CD4-positive, alpha-beta T cell (primary cell): Measurements from ENCODE around the gene EPSTI1. TPM values are rescaled to one million over a fixed set of nuclear protein-coding genes. Genes with fewer than 3 reads are reported as not detected.
A peak's percentile ranks its signal among the peaks of the same experiment; 100 is the strongest.

ENCODE experiments used
- ATAC-seq: fragments of 200-7000 bp; cut with Tn5 transposase; one replicate; pipeline ENCODE4 v1.10.0; 2022; ENCODE audit warnings: mild to moderate bottlenecking; ENCODE audit not compliant: poor library complexity
- CTCF ChIA-PET: fragments of 350-600 bp; sonication (Branson Sonifier 250); formaldehyde crosslinking; loops from one replicate; lab custom pipeline; 2021; ENCODE audit warnings: antibody characterized with exemption, inconsistent platforms; lab: Charles Lee
- POLR2A ChIA-PET: fragments of 350-600 bp; sonication (Branson Sonifier 250); formaldehyde crosslinking; loops from one replicate; lab custom pipeline; 2021; ENCODE audit warnings: antibody characterized with exemption, inconsistent platforms; lab: Charles Lee
- DNase-seq, 14 experiments: peaks; one replicate each; pipeline ENCODE4 v3.0.0-alpha.2; 2013 to 2020; ENCODE audit warnings: mixed read lengths in 2 of 14
- H3K27ac ChIP-seq, 2 donors: one replicate each; pipeline versions ENCODE4 v1.5.1 to v1.7.0; 2013; ENCODE audit warnings: low read length in 2 of 2, low read depth in 1 of 2, mild to moderate bottlenecking in 1 of 2
- H3K27me3 ChIP-seq, 2 experiments: 1 replicate in 1 of 2; 2 replicates in 1 of 2; pipeline versions ENCODE4 v1.6.1 to v1.7.0; 2013; ENCODE audit warnings: low read length in 2 of 2, control low read depth in 1 of 2, mild to moderate bottlenecking in 1 of 2, moderate library complexity in 1 of 2; ENCODE audit not compliant: insufficient read depth in 2 of 2, control insufficient read depth in 1 of 2
- H3K36me3 ChIP-seq: one replicate; pipeline ENCODE4 v1.6.1; 2013; ENCODE audit warnings: low read length, control low read depth; ENCODE audit not compliant: insufficient read depth
- H3K4me1 ChIP-seq: one replicate; pipeline ENCODE4 v1.6.1; 2013; ENCODE audit warnings: low read length, control low read depth; ENCODE audit not compliant: insufficient read depth
- H3K4me3 ChIP-seq: one replicate; pipeline ENCODE4 v1.5.1; 2013; ENCODE audit warnings: mild to moderate bottlenecking, low read length, moderate library complexity
- H3K9me3 ChIP-seq, 2 experiments: 1 replicate in 1 of 2; 2 replicates in 1 of 2; pipeline versions ENCODE4 v1.6.1 to v1.7.0; 2013; ENCODE audit warnings: low read length in 2 of 2, mild to moderate bottlenecking in 2 of 2, control low read depth in 1 of 2, moderate library complexity in 1 of 2; ENCODE audit not compliant: control insufficient read depth in 1 of 2, insufficient read depth in 1 of 2
- H3K27ac Mint-ChIP-seq: one replicate; pipeline ENCODE4 v1.8.0; 2020; ENCODE audit warnings: mixed read lengths
- H3K27me3 Mint-ChIP-seq: one replicate; pipeline ENCODE4 v1.8.0; 2021; ENCODE audit warnings: mixed read lengths
- H3K36me3 Mint-ChIP-seq: one replicate; pipeline ENCODE4 v1.8.0; 2021; ENCODE audit warnings: low read depth, mixed read lengths
- H3K4me1 Mint-ChIP-seq: one replicate; pipeline ENCODE4 v1.8.0; 2021; ENCODE audit warnings: low read depth, mixed read lengths
- H3K4me3 Mint-ChIP-seq: one replicate; pipeline ENCODE4 v1.8.0; 2020; ENCODE audit warnings: mild to moderate bottlenecking, mixed read lengths
- H3K9me3 Mint-ChIP-seq: one replicate; pipeline ENCODE4 v1.8.0; 2020; ENCODE audit warnings: mixed read lengths
- intact Hi-C, 2 experiments: fragments of 100-400 bp; cut with DNase I in 1 of 2; cut with micrococcal nuclease in 1 of 2; formaldehyde crosslinking; loops; one replicate each; pipeline versions ENCODE4 v1.15.1 to v1.9.0; 2023 to 2025; cut with DNase I, micrococcal nuclease
- total RNA-seq, 174 experiments: library from RNA in 2 of 174; stranded (reverse) in 2 of 174; gene quantifications; one replicate each; pipeline ENCODE4 v1.2.3 and lab custom pipeline; 2021 to 2026
- TF ChIP-seq, protein P1 (sequence below): fragments of 200-600 bp; IDR thresholded peaks from one replicate; pipeline ENCODE4 v1.8.0; 2022; ENCODE audit warnings: antibody characterized with exemption, mild to moderate bottlenecking

EPSTI1 gene
- total RNA-seq, 2 experiments from 2014 or later, result 23.5 to 24.5 TPM

DNA sequence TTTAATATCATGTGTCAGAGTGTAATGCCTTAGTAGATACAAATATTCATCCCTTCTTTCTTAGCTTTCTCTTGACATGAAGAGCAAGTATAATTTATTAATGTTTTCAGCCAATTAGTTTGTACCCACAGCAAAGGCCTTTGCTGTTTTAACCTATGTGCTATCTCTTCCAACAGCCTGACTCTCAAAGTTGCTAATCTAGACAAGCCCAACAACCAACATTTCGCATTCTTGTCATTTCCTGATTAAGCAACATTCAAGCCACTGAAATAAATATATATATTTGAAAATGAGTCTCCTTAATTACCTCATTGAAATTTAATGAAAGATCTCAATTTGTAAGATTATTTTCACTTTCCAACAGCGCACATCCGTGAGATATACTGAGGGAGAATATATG lies 18.5 kb downstream of the EPSTI1 start:
- Mint-ChIP-seq H3K27ac (no peak overlapping the region), H3K4me3 (no peak overlapping the region), H3K36me3 (peaks cover 52% of the 10 kb centered on the region), H3K4me1 (peaks cover 45% of the 10 kb centered on the region), H3K9me3 (peaks cover 3% of the 10 kb centered on the region), H3K27me3 (no peaks in the 10 kb centered on the region)
- ATAC-seq, result no peak
- no peak overlapping the region for H3K27ac ChIP-seq
- no peak for DNase-seq
- intact Hi-C loops, result loop anchor here in 1 of 2 experiments (2.0 kb wide), 1 partner anchor 17 kb away; no protein-coding TSS in a partner anchor
- ChIA-PET CTCF (no interaction called here), POLR2A (no interaction called here)
- no peak overlapping the region for H3K4me3 ChIP-seq
- TF ChIP-seq, protein P1, sequence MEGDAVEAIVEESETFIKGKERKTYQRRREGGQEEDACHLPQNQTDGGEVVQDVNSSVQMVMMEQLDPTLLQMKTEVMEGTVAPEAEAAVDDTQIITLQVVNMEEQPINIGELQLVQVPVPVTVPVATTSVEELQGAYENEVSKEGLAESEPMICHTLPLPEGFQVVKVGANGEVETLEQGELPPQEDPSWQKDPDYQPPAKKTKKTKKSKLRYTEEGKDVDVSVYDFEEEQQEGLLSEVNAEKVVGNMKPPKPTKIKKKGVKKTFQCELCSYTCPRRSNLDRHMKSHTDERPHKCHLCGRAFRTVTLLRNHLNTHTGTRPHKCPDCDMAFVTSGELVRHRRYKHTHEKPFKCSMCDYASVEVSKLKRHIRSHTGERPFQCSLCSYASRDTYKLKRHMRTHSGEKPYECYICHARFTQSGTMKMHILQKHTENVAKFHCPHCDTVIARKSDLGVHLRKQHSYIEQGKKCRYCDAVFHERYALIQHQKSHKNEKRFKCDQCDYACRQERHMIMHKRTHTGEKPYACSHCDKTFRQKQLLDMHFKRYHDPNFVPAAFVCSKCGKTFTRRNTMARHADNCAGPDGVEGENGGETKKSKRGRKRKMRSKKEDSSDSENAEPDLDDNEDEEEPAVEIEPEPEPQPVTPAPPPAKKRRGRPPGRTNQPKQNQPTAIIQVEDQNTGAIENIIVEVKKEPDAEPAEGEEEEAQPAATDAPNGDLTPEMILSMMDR, result no peak
- H3K9me3 ChIP-seq, result no peaks in the 10 kb centered on the region
- H3K4me1 ChIP-seq, result peaks cover 6% of the 10 kb centered on the region
- peaks cover 12% of the 10 kb centered on the region for H3K36me3 ChIP-seq
- no peaks in the 10 kb centered on the region for H3K27me3 ChIP-seq

DNA sequence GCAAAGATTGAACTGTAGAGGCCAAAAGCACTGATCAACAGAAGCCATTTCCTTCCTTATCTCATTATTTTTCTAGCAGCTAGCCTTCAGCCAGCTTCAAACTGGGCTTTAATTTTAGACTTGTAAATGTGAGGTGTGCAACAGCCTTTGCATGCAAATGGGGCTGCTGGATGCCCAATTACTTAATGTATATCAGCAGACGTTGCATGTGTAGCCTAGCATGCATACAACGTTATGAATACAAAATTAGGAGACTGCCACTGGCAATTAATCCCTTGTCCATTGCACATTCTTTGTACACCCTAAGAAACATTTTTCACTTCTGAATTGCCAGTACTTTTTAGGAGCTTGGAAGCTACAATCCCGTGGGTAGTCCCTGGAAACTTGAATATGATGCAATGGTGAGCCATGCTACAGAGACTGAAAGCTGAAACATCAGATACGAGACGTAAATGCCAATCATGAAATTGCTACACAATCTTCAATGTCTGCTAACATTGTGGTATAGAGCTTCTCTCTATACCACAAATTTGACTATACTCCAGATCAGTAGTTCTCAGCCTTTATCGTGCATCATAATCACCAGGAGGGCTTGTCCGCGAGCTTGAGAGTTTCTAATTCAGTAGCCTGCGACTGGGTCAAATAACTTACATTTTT lies 20.2 kb downstream of the EPSTI1 start:
- Mint-ChIP-seq H3K9me3 (peaks cover 3% of the 10 kb centered on the region), H3K27me3 (no peaks in the 10 kb centered on the region), H3K4me3 (no peak overlapping the region), H3K36me3 (peaks cover 58% of the 10 kb centered on the region), H3K4me1 (peaks cover 41% of the 10 kb centered on the region), H3K27ac (no peak overlapping the region)
- TF ChIP-seq, protein P1, result no peak
- intact Hi-C loops, result loop anchor here in 1 of 2 experiments (2.0 kb wide), 2 partner anchors 19 to 835 kb away; no protein-coding TSS in a partner anchor
- Histone ChIP-seq H3K36me3 (peaks cover 22% of the 10 kb centered on the region), H3K27me3 (no peaks in the 10 kb centered on the region), H3K27ac (no peak overlapping the region), H3K4me3 (no peak overlapping the region), H3K4me1 (peaks cover 6% of the 10 kb centered on the region), H3K9me3 (no peaks in the 10 kb centered on the region)
- POLR2A ChIA-PET, result interaction anchor here (0.7 to 1.8 kb wide), 2 partner anchors 19 to 1105 kb away, joined by 3 to 9 read pairs; partner anchors contain the start of gene EPSTI1
- DNase-seq (no peak), ATAC-seq (no peak)
- CTCF ChIA-PET, result interaction anchor here (1.1 kb wide), 1 partner anchor 19 kb away, joined by 3 read pairs; no protein-coding TSS in a partner anchor

DNA sequence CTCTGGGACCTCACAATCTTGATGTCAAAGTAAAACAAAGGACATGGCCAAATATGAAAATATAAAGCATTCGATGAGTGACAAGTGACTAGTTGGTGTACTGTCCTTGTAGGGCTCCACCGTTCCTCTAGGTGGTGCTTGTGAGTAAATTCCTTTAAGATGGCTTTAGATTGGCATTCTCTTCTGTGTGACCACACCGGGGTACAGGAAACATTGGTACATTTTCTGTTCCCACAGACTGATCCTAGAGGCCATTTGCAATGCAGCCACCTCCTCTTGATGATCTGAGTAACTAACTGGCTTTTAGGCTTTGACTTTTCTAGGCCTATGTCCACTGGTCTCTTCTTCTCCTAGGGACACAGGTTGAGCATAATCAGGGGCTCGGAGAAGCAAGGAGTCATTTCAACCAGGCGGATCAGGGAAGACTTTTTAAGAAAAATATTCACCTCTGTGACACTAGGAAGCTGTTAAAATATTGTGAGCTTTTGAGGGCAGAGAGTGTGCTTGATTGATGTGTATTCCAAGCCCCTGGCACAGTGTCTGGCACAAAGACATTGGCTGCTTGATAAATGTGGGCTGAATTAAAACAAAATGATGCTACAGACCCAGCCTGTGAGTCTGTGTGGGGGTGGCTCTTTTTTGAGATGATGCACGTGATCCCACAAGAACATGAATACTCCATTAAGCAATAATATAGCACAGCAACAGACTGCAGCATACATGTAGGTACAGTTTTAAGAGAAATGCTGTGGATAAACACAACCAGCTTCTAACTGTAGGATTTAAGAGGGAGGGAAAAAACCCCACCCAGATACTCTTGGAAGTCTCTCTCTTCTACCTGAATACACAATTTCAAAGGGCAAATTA lies 21.0 kb downstream of the EPSTI1 start:
- Histone ChIP-seq H3K36me3 (peaks cover 22% of the 10 kb centered on the region), H3K4me3 (no peak overlapping the region), H3K9me3 (no peaks in the 10 kb centered on the region), H3K27me3 (no peaks in the 10 kb centered on the region), H3K4me1 (peaks cover 6% of the 10 kb centered on the region), H3K27ac (peak overlapping the region in 1 of 2 donors; percentile 27)
- ATAC-seq (peak; percentile 78), DNase-seq (peak in 12 of 14 experiments; percentile 13 to 77 (median 24))
- H3K4me1 Mint-ChIP-seq, result peaks cover 41% of the 10 kb centered on the region
- CTCF ChIA-PET, result interaction anchor here (1.1 kb wide), 1 partner anchor 20 kb away, joined by 3 read pairs; no protein-coding TSS in a partner anchor
- H3K27me3 Mint-ChIP-seq, result no peaks in the 10 kb centered on the region
- H3K9me3 Mint-ChIP-seq, result peaks cover 3% of the 10 kb centered on the region
- peaks cover 50% of the 10 kb centered on the region for H3K36me3 Mint-ChIP-seq
- no peak overlapping the region for H3K4me3 Mint-ChIP-seq
- intact Hi-C loops, result loop anchor here (1.0 to 2.0 kb wide), 3 partner anchors 52 to 836 kb away; partner anchors contain the start of gene DNAJC15 (in 1 of the 2)
- TF ChIP-seq, protein P1, result peak; percentile 88
- POLR2A ChIA-PET, result interaction anchor here (1.8 kb wide), 1 partner anchor 20 kb away, joined by 9 read pairs; the partner anchor contains the start of gene EPSTI1
- peak overlapping the region; percentile 41 for H3K27ac Mint-ChIP-seq
